Esophagus (tissue), 2 donors: ENCODE data around the gene MAPKAPK3. TPM values are rescaled to one million over a fixed set of nuclear protein-coding genes. Genes with fewer than 3 reads are reported as not detected.

Source experiments
- H3K27ac ChIP-seq, 2 donors: one replicate each; pipeline ENCODE4 v1.5.1; 2013; ENCODE audit warnings: low read depth in 2 of 2, mild to moderate bottlenecking in 2 of 2, inconsistent platforms in 1 of 2, low read length in 1 of 2, moderate library complexity in 1 of 2
- H3K27me3 ChIP-seq, 2 donors: one replicate each; pipeline ENCODE4 v1.6.1; 2013; ENCODE audit warnings: low read length in 2 of 2, control low read depth in 1 of 2, mild to moderate bottlenecking in 1 of 2; ENCODE audit not compliant: insufficient read depth in 2 of 2, control insufficient read depth in 1 of 2
- H3K36me3 ChIP-seq, 2 donors: one replicate each; pipeline ENCODE4 v1.6.1; 2013; ENCODE audit warnings: low read length in 1 of 2; ENCODE audit not compliant: control insufficient read depth in 2 of 2, insufficient read depth in 2 of 2
- H3K4me1 ChIP-seq, 2 donors: one replicate each; pipeline ENCODE4 v1.6.1; 2013; ENCODE audit warnings: low read length in 1 of 2; ENCODE audit not compliant: control insufficient read depth in 2 of 2, insufficient read depth in 2 of 2
- H3K4me3 ChIP-seq, 2 donors: one replicate each; pipeline ENCODE4 v1.5.1; 2013; ENCODE audit warnings: low read length in 2 of 2, mild to moderate bottlenecking in 2 of 2, low read depth in 1 of 2, moderate library complexity in 1 of 2
- H3K9me3 ChIP-seq, 2 donors: one replicate each; pipeline ENCODE4 v1.6.1; 2013; ENCODE audit warnings: mild to moderate bottlenecking in 2 of 2, low read depth in 1 of 2, low read length in 1 of 2, moderate library complexity in 1 of 2; ENCODE audit not compliant: control insufficient read depth in 2 of 2, insufficient read depth in 1 of 2
- WGBS, 2 donors: extraction: QIAGEN DNeasy Blood & Tissue Kit; methylation state at CpG; one replicate each; pipeline ENCODE4 v1.1.7; 2013; 5-methylcytosine and 5-hydroxymethylcytosine counted together
- polyA plus RNA-seq, 2 donors: library from polyadenylated mRNA; stranded (reverse); fragments of 200-250 nt; gene quantifications; one replicate each; pipeline ENCODE4 v1.2.3, GENCODE V29; 2013
- donor health status: healthy with polysubstance abuse.
- donor health status: Bipolar disorder and iron deficiency.

The MAPKAPK3 gene
- polyA plus RNA-seq, 2 donors, result 33.8 to 39.1 TPM

DNA sequence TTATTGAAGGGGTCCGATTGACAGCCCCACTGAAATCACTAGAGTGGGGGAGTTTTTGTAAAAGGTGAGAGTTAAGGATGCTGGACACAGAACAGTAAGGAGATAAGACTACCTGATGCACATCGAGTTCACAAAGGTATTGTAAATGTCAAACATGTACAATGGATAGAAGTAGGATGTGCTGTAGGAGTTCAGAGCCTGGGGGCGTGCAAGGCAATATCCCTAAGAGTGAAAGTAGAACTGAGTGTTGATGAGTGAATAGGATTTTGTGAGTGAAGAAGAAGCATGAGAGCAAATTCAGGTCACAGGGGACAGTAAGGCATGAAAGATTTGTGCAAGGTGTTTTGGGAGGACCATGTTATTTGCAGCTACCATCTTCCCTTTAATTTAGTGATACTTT is 79.3 kb downstream of the MAPKAPK3 start:
- H3K9me3 ChIP-seq, result no peaks in the 10 kb centered on the region
- H3K27me3 ChIP-seq, result no peaks in the 10 kb centered on the region
- no peak overlapping the region for H3K4me3 ChIP-seq
- H3K27ac ChIP-seq, result no peak overlapping the region
- 90 to 91% methylated on average over 3 of the region's 3 CpGs for WGBS, 2 donors
- H3K4me1 ChIP-seq, result no peaks in the 10 kb centered on the region
- H3K36me3 ChIP-seq, result no peaks in the 10 kb centered on the region

DNA sequence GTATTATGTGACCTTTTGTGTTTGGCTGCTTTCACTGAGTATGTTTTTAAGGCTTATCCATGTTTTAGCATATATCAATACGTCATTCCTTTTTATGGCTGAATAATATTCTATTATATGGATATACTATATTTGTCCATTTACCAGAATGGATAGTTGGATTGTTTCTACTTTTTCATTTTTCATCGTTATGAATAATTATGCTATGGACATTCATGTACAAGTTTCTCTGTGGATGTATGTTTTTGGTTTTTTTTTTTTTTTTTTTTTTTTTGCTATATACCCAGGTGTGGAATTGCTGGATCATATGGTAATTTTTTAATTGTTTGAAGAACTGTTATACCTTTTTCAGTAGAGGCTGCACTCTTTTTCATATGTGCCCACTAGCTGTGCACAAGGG is 81.3 kb downstream of the MAPKAPK3 start:
- Histone ChIP-seq H3K36me3 (no peaks in the 10 kb centered on the region), H3K4me3 (no peak overlapping the region), H3K27ac (no peak overlapping the region), H3K9me3 (no peaks in the 10 kb centered on the region), H3K27me3 (no peaks in the 10 kb centered on the region), H3K4me1 (no peaks in the 10 kb centered on the region)
- 96 to 97% methylated on average over 2 of the region's 2 CpGs for WGBS, 2 donors

Other genes with a start within 250 kb of the MAPKAPK3 start
- under 1 TPM; 0.28 to 0.31 TPM for gene CACNA2D2, start 113.5 kb upstream of the MAPKAPK3 start, polyA plus RNA-seq
- gene C3orf18, start 49.4 kb upstream of the MAPKAPK3 start, polyA plus RNA-seq, result 1 to 10 TPM; 1.8 to 2.0 TPM
- 10 to 100 TPM in 1 of 2 donors, 1 to 10 TPM in 1; 8.3 to 12.9 TPM for gene HEMK1, start 47.6 kb upstream of the MAPKAPK3 start, polyA plus RNA-seq
- gene CISH, start 5.4 kb upstream of the MAPKAPK3 start, polyA plus RNA-seq, result 1 to 10 TPM; 5.5 to 7.0 TPM
- 1 to 10 TPM in 1 of 2 donors, under 1 TPM in 1; 0.93 to 2.8 TPM for gene DOCK3, start 57.8 kb downstream of the MAPKAPK3 start, polyA plus RNA-seq